ENCODE data around the gene CUBN. TPM values are rescaled to one million over a fixed set of nuclear protein-coding genes. Genes with fewer than 3 reads are reported as not detected.

CUBN gene
- total RNA-seq, 3 donors from 2014 or later (not counting 1 experiment from before 2014, with no cell fraction given), result 4.7 to 5.6 (median 5.1) TPM

- H3K27me3 Mint-ChIP-seq (ENCODE audit: low read depth in 2 of 2), result no peaks in the 10 kb centered on the region
- no peaks in the 10 kb centered on the region for H3K27me3 ChIP-seq (ENCODE audit: control insufficient read depth, insufficient read depth, low read length)
- no peaks in the 10 kb centered on the region for H3K4me1 ChIP-seq (ENCODE audit: control insufficient read depth, insufficient read depth, low read length)
- H3K4me3 Mint-ChIP-seq, result no peak overlapping the region
- no peak overlapping the region for H3K4me3 ChIP-seq (ENCODE audit: low read length)
- intact Hi-C loops (cut with micrococcal nuclease), result no loop called here
- WGBS (ENCODE audit: insufficient coverage), result 78% methylated on average over 4 of the region's 4 CpGs
- H3K36me3 Mint-ChIP-seq, result no peaks in the 10 kb centered on the region
- TF ChIP-seq, protein P1, sequence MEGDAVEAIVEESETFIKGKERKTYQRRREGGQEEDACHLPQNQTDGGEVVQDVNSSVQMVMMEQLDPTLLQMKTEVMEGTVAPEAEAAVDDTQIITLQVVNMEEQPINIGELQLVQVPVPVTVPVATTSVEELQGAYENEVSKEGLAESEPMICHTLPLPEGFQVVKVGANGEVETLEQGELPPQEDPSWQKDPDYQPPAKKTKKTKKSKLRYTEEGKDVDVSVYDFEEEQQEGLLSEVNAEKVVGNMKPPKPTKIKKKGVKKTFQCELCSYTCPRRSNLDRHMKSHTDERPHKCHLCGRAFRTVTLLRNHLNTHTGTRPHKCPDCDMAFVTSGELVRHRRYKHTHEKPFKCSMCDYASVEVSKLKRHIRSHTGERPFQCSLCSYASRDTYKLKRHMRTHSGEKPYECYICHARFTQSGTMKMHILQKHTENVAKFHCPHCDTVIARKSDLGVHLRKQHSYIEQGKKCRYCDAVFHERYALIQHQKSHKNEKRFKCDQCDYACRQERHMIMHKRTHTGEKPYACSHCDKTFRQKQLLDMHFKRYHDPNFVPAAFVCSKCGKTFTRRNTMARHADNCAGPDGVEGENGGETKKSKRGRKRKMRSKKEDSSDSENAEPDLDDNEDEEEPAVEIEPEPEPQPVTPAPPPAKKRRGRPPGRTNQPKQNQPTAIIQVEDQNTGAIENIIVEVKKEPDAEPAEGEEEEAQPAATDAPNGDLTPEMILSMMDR (IDR thresholded peaks at IDR 0.05), result no peak
- H3K36me3 ChIP-seq (ENCODE audit: control insufficient read depth, insufficient read depth, low read length), result no peaks in the 10 kb centered on the region
- peaks cover 0 to 3% of the 10 kb centered on the region in 2 donors for H3K9me3 Mint-ChIP-seq
- H3K27ac Mint-ChIP-seq, result no peak overlapping the region
- DNase-seq (no peak), ATAC-seq (no peak)
- no peaks in the 10 kb centered on the region for H3K9me3 ChIP-seq (ENCODE audit: control insufficient read depth, insufficient read depth, low read length)
- H3K27ac ChIP-seq (ENCODE audit: low read length), result no peak overlapping the region
- H3K4me1 Mint-ChIP-seq, result peaks cover 0 to 9% of the 10 kb centered on the region in 2 donors
These were observed 37.2 kb downstream of the CUBN start for GRCh38 chr10:17092216-17092944.

DNA sequence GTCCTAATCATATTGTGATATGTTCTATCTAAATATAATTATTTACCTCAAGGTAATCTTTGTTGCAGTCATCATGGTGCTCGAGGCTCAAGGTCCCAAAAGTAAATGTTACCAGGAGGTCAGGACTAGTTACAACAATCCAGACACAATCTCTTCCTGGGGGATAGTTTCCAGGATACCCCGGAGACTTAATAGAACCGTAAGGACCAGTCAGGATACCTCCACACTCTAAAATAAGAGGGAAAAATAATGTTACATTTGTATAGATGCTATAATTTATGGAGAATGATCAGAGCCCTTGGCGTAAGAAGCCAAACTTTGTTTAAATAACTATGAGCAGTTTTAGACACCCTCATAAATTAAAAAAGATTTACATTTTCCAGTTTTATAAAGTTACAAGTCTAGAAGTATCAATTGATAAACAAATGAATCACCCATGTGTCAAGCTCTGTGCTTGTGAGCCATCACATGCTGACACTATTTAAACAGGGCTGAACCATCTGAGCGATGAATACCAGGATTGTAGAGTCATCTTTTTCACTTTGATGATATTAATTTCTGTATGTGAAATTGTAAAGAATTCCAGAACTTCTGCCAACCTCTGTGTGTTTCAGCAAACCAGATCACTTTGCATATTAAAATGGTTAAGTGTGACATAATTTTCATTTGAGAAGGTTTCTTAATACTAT is 41.3 kb downstream of the CUBN start:
- DNase-seq, result no peak
- Histone ChIP-seq H3K4me1 (ENCODE audit: control insufficient read depth, insufficient read depth, low read length) (no peaks in the 10 kb centered on the region), H3K27me3 (ENCODE audit: control insufficient read depth, insufficient read depth, low read length) (no peaks in the 10 kb centered on the region), H3K4me3 (ENCODE audit: low read length) (no peak overlapping the region), H3K36me3 (ENCODE audit: control insufficient read depth, insufficient read depth, low read length) (no peaks in the 10 kb centered on the region), H3K9me3 (ENCODE audit: control insufficient read depth, insufficient read depth, low read length) (no peaks in the 10 kb centered on the region), H3K27ac (ENCODE audit: low read length) (no peak overlapping the region)
- no peak for ATAC-seq
- intact Hi-C loops (cut with micrococcal nuclease), result no loop called here
- no peaks in the 10 kb centered on the region for H3K9me3 Mint-ChIP-seq
- no peaks in the 10 kb centered on the region for H3K27me3 Mint-ChIP-seq (ENCODE audit: low read depth in 2 of 2)
- H3K4me3 Mint-ChIP-seq, result no peak overlapping the region
- TF ChIP-seq, protein P1 (IDR thresholded peaks at IDR 0.05), result no peak
- H3K4me1 Mint-ChIP-seq, result peaks cover 0 to 9% of the 10 kb centered on the region in 2 donors
- H3K27ac Mint-ChIP-seq, result no peak overlapping the region
- H3K36me3 Mint-ChIP-seq, result no peaks in the 10 kb centered on the region
- WGBS (ENCODE audit: insufficient coverage), result 67% methylated on average over 2 of the region's 5 CpGs

DNA sequence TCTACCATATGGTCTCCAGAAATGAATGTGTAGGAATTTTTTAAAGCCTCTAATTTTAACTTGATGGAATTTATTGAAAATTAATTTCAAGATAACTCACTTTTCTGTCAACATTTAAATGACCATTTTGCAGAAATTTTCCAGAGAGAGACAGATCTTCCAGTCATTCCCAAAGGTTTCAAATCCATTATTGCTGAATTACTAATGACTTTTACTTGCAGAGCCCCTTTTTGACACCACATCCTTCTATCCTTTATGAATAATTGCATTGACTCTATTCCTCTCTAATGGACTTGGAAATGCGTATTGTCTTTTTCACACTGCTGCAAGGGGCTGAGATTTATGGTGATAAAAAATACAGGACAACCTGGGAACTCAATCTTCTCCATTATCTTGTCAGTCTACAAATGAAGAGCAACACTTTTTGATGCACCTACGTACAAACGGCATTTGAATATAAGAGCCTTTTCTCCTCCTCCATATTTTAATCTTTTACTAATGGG is 42.7 kb downstream of the CUBN start:
- Histone ChIP-seq H3K36me3 (ENCODE audit: control insufficient read depth, insufficient read depth, low read length) (no peaks in the 10 kb centered on the region), H3K9me3 (ENCODE audit: control insufficient read depth, insufficient read depth, low read length) (no peaks in the 10 kb centered on the region), H3K4me3 (ENCODE audit: low read length) (no peak overlapping the region), H3K27me3 (ENCODE audit: control insufficient read depth, insufficient read depth, low read length) (no peaks in the 10 kb centered on the region), H3K4me1 (ENCODE audit: control insufficient read depth, insufficient read depth, low read length) (no peaks in the 10 kb centered on the region), H3K27ac (ENCODE audit: low read length) (no peak overlapping the region)
- no peak for DNase-seq
- intact Hi-C loops (cut with micrococcal nuclease), result no loop called here
- WGBS (ENCODE audit: insufficient coverage), result 100% methylated on average over 3 of the region's 3 CpGs
- no peaks in the 10 kb centered on the region for H3K9me3 Mint-ChIP-seq
- no peak overlapping the region for H3K27ac Mint-ChIP-seq
- H3K36me3 Mint-ChIP-seq, result no peaks in the 10 kb centered on the region
- TF ChIP-seq, protein P1 (IDR thresholded peaks at IDR 0.05), result no peak
- H3K4me3 Mint-ChIP-seq, result no peak overlapping the region
- H3K27me3 Mint-ChIP-seq (ENCODE audit: low read depth in 2 of 2), result no peaks in the 10 kb centered on the region
- ATAC-seq, result no peak
- H3K4me1 Mint-ChIP-seq, result peaks cover 0 to 2% of the 10 kb centered on the region in 2 donors

Measured in natural killer cell (primary cell).